ENCODE measurements around the gene ABHD5. TPM values are rescaled to one million over a fixed set of nuclear protein-coding genes. Genes with fewer than 3 reads are reported as not detected.

The ABHD5 gene
- total RNA-seq, 1 donor from 2014 or later: 215 TPM

- DNase-seq (ENCODE audit: low spot score): no peak
These were observed 82.7 kb downstream of the ABHD5 start for GRCh38 chr3:43773273-43774094.

DNA sequence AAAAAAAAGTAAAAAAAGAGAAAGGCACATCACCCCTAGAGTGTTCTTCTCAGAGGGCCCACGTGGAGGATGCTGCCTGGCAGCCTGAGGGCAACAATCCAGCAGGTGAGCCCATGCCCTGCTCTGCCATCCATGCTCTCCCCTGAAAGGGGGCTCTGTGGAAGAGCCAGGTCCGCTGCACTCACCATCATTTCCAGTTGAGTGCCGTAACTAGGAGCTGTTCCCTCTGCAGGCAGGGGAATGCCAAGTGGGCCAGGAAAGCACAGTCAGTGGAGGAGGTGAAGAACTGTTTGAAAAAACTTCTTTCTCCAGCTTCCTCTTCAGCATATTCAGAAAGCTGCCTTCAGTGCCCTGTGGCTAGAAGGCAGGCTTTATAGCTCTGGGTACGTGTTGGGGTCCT, 84.1 kb downstream of the ABHD5 start:
- no peak for DNase-seq (ENCODE audit: low spot score)

DNA sequence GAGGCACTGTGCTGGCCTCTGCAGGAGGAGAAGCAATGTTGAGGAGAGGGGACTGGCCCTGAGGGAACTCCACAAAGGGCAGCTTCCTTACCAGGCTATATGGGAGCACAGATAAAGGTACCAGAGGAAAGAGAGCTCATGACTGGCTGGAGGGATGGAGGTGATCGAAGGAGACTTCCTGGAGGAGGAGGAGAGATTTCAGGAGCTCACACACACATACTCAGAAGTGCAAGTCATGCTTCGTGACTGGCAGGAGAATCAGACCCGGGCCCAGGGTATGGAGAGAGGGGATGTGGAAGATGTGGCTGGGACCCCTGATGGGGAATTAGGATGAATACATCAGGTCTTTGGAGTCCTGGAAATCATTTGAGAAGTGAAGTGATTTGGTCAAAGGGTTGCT, 85.4 kb downstream of the ABHD5 start:
- no peak for DNase-seq (ENCODE audit: low spot score)

DNA sequence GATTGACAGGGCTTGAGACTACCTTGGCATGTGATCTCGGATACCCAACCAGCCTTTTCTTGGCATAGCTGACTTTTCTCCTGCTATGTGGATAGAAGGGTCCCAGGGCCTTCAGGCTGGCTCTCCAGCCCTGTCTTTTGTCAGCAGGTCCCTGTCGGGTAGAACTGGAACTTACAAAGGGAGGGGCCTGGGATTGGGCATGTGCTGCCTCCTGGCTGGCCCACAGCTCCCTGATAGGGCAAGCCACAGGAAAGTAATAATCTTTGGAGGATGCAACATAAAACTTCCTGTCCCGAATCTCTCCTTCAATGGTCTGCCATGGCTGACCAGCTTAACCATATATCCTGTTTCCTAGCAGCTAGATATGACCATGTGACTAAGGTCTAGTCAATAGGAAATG, 89.1 kb downstream of the ABHD5 start:
- no peak for DNase-seq (ENCODE audit: low spot score)

GRCh38 chr3:43782541-43782940, 91.8 kb downstream of the ABHD5 start:
- no peak for DNase-seq (ENCODE audit: low spot score)

Other genes with a start within 250 kb of the ABHD5 start
- gene ANO10, start 68.9 kb upstream of the ABHD5 start, total RNA-seq: 44.5 TPM